Left lung (tissue), 10 donors: Measurements from ENCODE around the gene GPR176. TPM values are rescaled to one million over a fixed set of nuclear protein-coding genes. Genes with fewer than 3 reads are reported as not detected.
A peak's percentile ranks its signal among the peaks of the same experiment; 100 is the strongest.
"Not testable (repeated sequence)": the region's sequence is repeated elsewhere in the genome, so short reads cannot be mapped to it uniquely, and the experiment has no call there.

Experiments
- ATAC-seq: fragments of 200-7000 bp; cut with Tn5 transposase; one replicate; pipeline ENCODE4 v1.9.1; 2020; ENCODE audit warnings: moderate library complexity
- DNase-seq, 4 donors: peaks; one replicate each; pipeline ENCODE4 v3.0.0-alpha.2; 2013 to 2020
- H3K27ac ChIP-seq, 2 donors: fragments of 200-600 bp; sonication (generic) in 1 of 2; one replicate each; pipeline versions ENCODE4 v1.5.0 to v1.8.0; 2020 to 2021
- H3K27me3 ChIP-seq, 2 donors: fragments of 200-600 bp; sonication (generic) in 1 of 2; one replicate each; pipeline versions ENCODE4 v1.5.0 to v1.8.0; 2020 to 2021
- H3K36me3 ChIP-seq, 2 donors: fragments of 200-600 bp; sonication (generic) in 1 of 2; one replicate each; pipeline versions ENCODE4 v1.5.0 to v1.8.0; 2020 to 2021
- H3K4me1 ChIP-seq, 2 donors: fragments of 200-600 bp; one replicate each; pipeline ENCODE4 v1.8.0; 2021
- H3K4me3 ChIP-seq, 2 donors: fragments of 200-600 bp; sonication (generic) in 1 of 2; one replicate each; pipeline versions ENCODE4 v1.5.0 to v1.8.0; 2020 to 2021; ENCODE audit warnings: mild to moderate bottlenecking in 1 of 2
- H3K9me3 ChIP-seq, 2 donors: fragments of 200-600 bp; sonication (generic) in 1 of 2; one replicate each; pipeline versions ENCODE4 v1.5.0 to v1.8.0; 2020 to 2021
- intact Hi-C, 2 donors: fragments of 100-400 bp; cut with DNase I; formaldehyde crosslinking; loops; one replicate each; pipeline versions ENCODE4 v1.11.2 to v1.14.2; 2022
- polyA plus RNA-seq, 6 donors: library from polyadenylated mRNA; unstranded; fragments of 120-200 nt; gene quantifications; one replicate each; pipeline ENCODE4 v1.2.1, GENCODE V29; 2013; ENCODE audit not compliant: insufficient read length in 6 of 6
- total RNA-seq, 2 donors: library from RNA; stranded (reverse); fragmentation: NEBNext Ultra II Directional; extraction: Animal tissue kit (Norgen Biotek cat#: 25700); gene quantifications; one replicate each; pipeline ENCODE4 v1.2.1, GENCODE V29; 2021
- TF ChIP-seq, protein P1 (sequence below), 2 donors: fragments of 200-600 bp; sonication (generic) in 1 of 2; IDR thresholded peaks; one replicate each; pipeline versions ENCODE4 v1.5.0 to v1.8.0; 2021; ENCODE audit warnings: antibody characterized with exemption in 2 of 2
- donor health status: DM: no; HTN: yes; CAD: no.
- donor health status: DM: no; HTN: no; CAD: no.

The GPR176 gene
- total and polyA plus RNA-seq, 8 donors = 2.6 to 6.6 (median 4.0) TPM

DNA sequence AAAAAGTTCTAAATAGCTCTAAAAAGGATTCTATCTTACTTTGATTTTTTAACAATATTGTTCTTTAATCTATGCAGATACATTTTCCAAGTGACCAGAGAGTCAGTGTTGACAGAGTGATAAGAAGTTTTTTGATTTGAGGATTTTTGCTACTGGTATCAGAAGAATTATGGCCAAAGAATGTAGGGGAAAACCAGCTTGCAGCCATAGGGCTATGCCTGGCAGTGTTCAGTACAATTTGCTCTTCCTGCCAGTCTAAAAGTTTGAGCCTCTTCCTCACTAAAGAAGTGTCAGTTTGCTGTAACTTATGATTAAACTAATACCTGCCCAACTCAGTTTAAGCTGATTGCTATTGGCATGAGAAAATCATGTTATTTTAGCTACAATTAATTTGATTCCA lies 102.2 kb downstream of the GPR176 start:
- H3K27me3 ChIP-seq = no peaks in the 10 kb centered on the region
- no peak for ATAC-seq
- intact Hi-C loops = no loop called here
- H3K9me3 ChIP-seq = no peaks in the 10 kb centered on the region
- no peak overlapping the region for H3K4me3 ChIP-seq
- no peaks in the 10 kb centered on the region for H3K4me1 ChIP-seq
- H3K27ac ChIP-seq = no peak overlapping the region
- TF ChIP-seq, protein P1, sequence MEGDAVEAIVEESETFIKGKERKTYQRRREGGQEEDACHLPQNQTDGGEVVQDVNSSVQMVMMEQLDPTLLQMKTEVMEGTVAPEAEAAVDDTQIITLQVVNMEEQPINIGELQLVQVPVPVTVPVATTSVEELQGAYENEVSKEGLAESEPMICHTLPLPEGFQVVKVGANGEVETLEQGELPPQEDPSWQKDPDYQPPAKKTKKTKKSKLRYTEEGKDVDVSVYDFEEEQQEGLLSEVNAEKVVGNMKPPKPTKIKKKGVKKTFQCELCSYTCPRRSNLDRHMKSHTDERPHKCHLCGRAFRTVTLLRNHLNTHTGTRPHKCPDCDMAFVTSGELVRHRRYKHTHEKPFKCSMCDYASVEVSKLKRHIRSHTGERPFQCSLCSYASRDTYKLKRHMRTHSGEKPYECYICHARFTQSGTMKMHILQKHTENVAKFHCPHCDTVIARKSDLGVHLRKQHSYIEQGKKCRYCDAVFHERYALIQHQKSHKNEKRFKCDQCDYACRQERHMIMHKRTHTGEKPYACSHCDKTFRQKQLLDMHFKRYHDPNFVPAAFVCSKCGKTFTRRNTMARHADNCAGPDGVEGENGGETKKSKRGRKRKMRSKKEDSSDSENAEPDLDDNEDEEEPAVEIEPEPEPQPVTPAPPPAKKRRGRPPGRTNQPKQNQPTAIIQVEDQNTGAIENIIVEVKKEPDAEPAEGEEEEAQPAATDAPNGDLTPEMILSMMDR (IDR thresholded peaks at IDR 0.05) = no peak
- no peaks in the 10 kb centered on the region for H3K36me3 ChIP-seq
- no peak for DNase-seq

DNA sequence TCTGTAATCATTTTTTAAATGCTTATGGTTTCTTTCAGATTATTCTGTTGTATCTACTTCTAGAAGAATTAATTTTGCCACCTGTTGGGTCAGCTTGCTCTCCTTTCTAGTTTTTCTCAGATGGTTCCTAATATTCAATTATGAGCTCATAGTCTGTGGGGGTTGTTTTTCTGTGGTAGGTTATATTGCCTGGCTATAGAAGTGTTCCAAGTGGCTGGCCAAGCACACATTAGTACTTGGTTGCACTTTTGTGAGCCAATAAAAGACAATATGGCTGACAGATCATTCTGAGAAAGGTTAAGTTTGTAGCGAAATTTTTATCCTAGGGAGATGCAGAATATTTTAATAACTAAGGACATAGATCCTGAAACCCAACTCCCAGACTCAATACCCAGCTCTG lies 105.6 kb downstream of the GPR176 start:
- Histone ChIP-seq H3K27ac (no peak overlapping the region), H3K27me3 (no peaks in the 10 kb centered on the region), H3K36me3 (no peaks in the 10 kb centered on the region), H3K9me3 (no peaks in the 10 kb centered on the region), H3K4me3 (no peak overlapping the region), H3K4me1 (no peaks in the 10 kb centered on the region)
- no peak for DNase-seq
- intact Hi-C loops = no loop called here
- ATAC-seq = no peak
- TF ChIP-seq, protein P1 (IDR thresholded peaks at IDR 0.05) = no peak

GRCh38 chr15:39812651-39813050 lies 107.4 kb downstream of the GPR176 start:
- H3K27ac ChIP-seq, H3K4me3 ChIP-seq, DNase-seq, H3K36me3 ChIP-seq, ATAC-seq, intact Hi-C loops, H3K9me3 ChIP-seq, H3K27me3 ChIP-seq, H3K4me1 ChIP-seq: not testable (repeated sequence)

GRCh38 chr15:39808909-39809308 lies 111.2 kb downstream of the GPR176 start:
- H3K27me3 ChIP-seq = no peaks in the 10 kb centered on the region
- DNase-seq (no peak), ATAC-seq (no peak)
- TF ChIP-seq, protein P1 (IDR thresholded peaks at IDR 0.05) = no peak
- H3K9me3 ChIP-seq = no peaks in the 10 kb centered on the region
- no peak overlapping the region for H3K27ac ChIP-seq
- H3K36me3 ChIP-seq = no peaks in the 10 kb centered on the region
- H3K4me3 ChIP-seq = no peak overlapping the region
- intact Hi-C loops = loop anchor here in 1 of 2 donors (10.0 kb wide), 1 partner anchor 66 kb away; no protein-coding TSS in a partner anchor
- no peaks in the 10 kb centered on the region for H3K4me1 ChIP-seq

- no peaks in the 10 kb centered on the region for H3K9me3 ChIP-seq
- TF ChIP-seq, protein P1 (IDR thresholded peaks at IDR 0.05) = no peak
- no peaks in the 10 kb centered on the region for H3K27me3 ChIP-seq
- intact Hi-C loops = loop anchor here in 1 of 2 donors (10.0 kb wide), 1 partner anchor 67 kb away; no protein-coding TSS in a partner anchor
- ATAC-seq = no peak
- no peaks in the 10 kb centered on the region for H3K36me3 ChIP-seq
- no peak overlapping the region for H3K27ac ChIP-seq
- H3K4me3 ChIP-seq = no peak overlapping the region
- no peak for DNase-seq
- no peaks in the 10 kb centered on the region for H3K4me1 ChIP-seq
These were observed 112.3 kb downstream of the GPR176 start for GRCh38 chr15:39807791-39808190.

DNA sequence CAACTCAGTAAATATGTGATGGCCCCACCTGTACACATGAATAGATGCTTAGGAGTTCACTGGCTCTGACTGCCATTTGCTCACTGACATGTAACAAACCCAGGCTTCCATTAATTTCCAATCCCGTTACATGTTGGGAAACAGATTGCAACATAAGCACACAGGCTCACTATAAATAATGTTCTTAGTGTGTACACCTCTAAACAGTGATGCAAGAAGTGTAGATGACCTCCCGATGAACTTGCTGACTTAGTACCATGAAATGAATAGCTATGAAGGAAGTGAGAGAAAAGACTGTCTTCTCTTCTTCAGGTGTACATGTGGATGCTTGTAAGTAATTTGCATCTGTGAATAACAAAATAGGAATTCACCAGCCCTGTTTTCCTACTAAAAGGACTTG lies 116.0 kb downstream of the GPR176 start:
- H3K27me3 ChIP-seq = no peaks in the 10 kb centered on the region
- TF ChIP-seq, protein P1 (IDR thresholded peaks at IDR 0.05) = no peak
- no peaks in the 10 kb centered on the region for H3K36me3 ChIP-seq
- intact Hi-C loops = loop anchor here in 1 of 2 donors (10.0 kb wide), 1 partner anchor 71 kb away; no protein-coding TSS in a partner anchor
- ATAC-seq = peak; percentile 17
- no peak overlapping the region for H3K27ac ChIP-seq
- no peak overlapping the region for H3K4me3 ChIP-seq
- no peak for DNase-seq
- H3K9me3 ChIP-seq = no peaks in the 10 kb centered on the region
- peaks cover 0 to 4% of the 10 kb centered on the region in 2 donors for H3K4me1 ChIP-seq
